K562 (cell line): ENCODE measurements around the gene KRT35. TPM values are rescaled to one million over a fixed set of nuclear protein-coding genes. Genes with fewer than 3 reads are reported as not detected.

Experiments used
- ATF4 ChIP-seq: fragments of 450-650 bp; formaldehyde crosslinking; IDR thresholded peaks from 2 replicates; pipeline ENCODE4 v1.4.0; 2022; ENCODE audit warnings: mild to moderate bottlenecking, moderate library complexity
- ATF6 ChIP-seq: sonication (generic); formaldehyde crosslinking; IDR thresholded peaks from 2 replicates; pipeline ENCODE4 v1.4.0; 2020; ENCODE audit warnings: mild to moderate bottlenecking, missing genetic modification reagents
- DPF2 ChIP-seq: fragments of 450-650 bp; IDR thresholded peaks from 2 replicates; pipeline ENCODE4 v1.6.1; 2016
- EP400 ChIP-seq: fragments of 450-650 bp; IDR thresholded peaks from 2 replicates; pipeline ENCODE4 v1.6.1; 2017; ENCODE audit warnings: antibody characterized with exemption, mild to moderate bottlenecking, moderate library complexity
- ESRRB ChIP-seq: fragments of 250-450 bp; sonication (Bioruptor Pico); IDR thresholded peaks from 2 replicates; pipeline ENCODE4 v1.5.0; 2020; ENCODE audit warnings: mild to moderate bottlenecking, moderate library complexity, borderline replicate concordance
- GATAD2B ChIP-seq: fragments of 450-650 bp; IDR thresholded peaks from 2 replicates; pipeline ENCODE4 v1.6.1; 2017; ENCODE audit warnings: mild to moderate bottlenecking, borderline replicate concordance
- HBP1 ChIP-seq: fragments of 450-650 bp; formaldehyde crosslinking; IDR thresholded peaks from 2 replicates; pipeline ENCODE4 v1.4.0; 2022; ENCODE audit warnings: missing genetic modification characterization
- HMGN3 ChIP-seq: IDR thresholded peaks from 2 replicates; pipeline ENCODE4 v1.6.1; 2011; ENCODE audit warnings: borderline replicate concordance, low read depth, mild to moderate bottlenecking, mixed read lengths, low read length; ENCODE audit not compliant: insufficient read length; ENCODE audit errors: extremely low read depth
- HSF4 ChIP-seq: fragments of 250-450 bp; sonication (Bioruptor Pico); IDR thresholded peaks from 2 replicates; pipeline ENCODE4 v2.1.2; 2022; ENCODE audit warnings: mild to moderate bottlenecking, moderate library complexity, borderline replicate concordance
- MTF1 ChIP-seq: fragments of 250-450 bp; sonication (Bioruptor Pico); IDR thresholded peaks from 2 replicates; pipeline ENCODE4 v1.9.0; 2021; ENCODE audit warnings: moderate library complexity, mild to moderate bottlenecking, inconsistent platforms, borderline replicate concordance
- NCOA2 ChIP-seq, 2 experiments: fragments of 450-650 bp; IDR thresholded peaks; 2 replicates each; pipeline ENCODE4 v1.6.1; 2018; ENCODE audit warnings: mild to moderate bottlenecking in 2 of 2, moderate library complexity in 1 of 2; ENCODE audit not compliant: partially characterized antibody in 2 of 2
- NEUROD1 ChIP-seq: fragments of 150-350 bp; IDR thresholded peaks from 2 replicates; pipeline ENCODE4 v1.6.1; 2014; ENCODE audit warnings: borderline replicate concordance, low read length, low read depth; ENCODE audit not compliant: partially characterized antibody
- NFXL1 ChIP-seq: fragments of 450-650 bp; formaldehyde crosslinking; IDR thresholded peaks from 2 replicates; pipeline ENCODE4 v1.4.0; 2021; ENCODE audit warnings: mild to moderate bottlenecking
- NONO ChIP-seq, 2 experiments: fragments of 200-400 bp in 1 of 2; fragments of 450-650 bp in 1 of 2; formaldehyde crosslinking in 1 of 2; IDR thresholded peaks; 2 replicates each; pipeline ENCODE4 v1.6.1; 2017; ENCODE audit warnings: low read depth in 2 of 2, mild to moderate bottlenecking in 2 of 2, moderate library complexity in 2 of 2, low read length in 1 of 2
- NR1H2 ChIP-seq: sonication (generic); formaldehyde crosslinking; IDR thresholded peaks from 2 replicates; pipeline ENCODE4 v1.4.0; 2020; ENCODE audit warnings: mild to moderate bottlenecking, missing genetic modification reagents
- PML ChIP-seq: IDR thresholded peaks from 2 replicates; pipeline ENCODE4 v1.6.1; 2012; ENCODE audit warnings: low read length, inconsistent platforms
- RBM17 ChIP-seq: fragments of 200-400 bp; formaldehyde crosslinking; IDR thresholded peaks from 2 replicates; pipeline ENCODE4 v1.6.1; 2017; ENCODE audit warnings: low read depth, mild to moderate bottlenecking, low read length, borderline replicate concordance
- SAP30 ChIP-seq: fragments of 200-600 bp; sonication (generic); IDR thresholded peaks from 2 replicates; pipeline ENCODE4 v1.6.1; 2012; ENCODE audit warnings: borderline replicate concordance, low read depth, mild to moderate bottlenecking, moderate library complexity, low read length, control low read depth, inconsistent platforms; ENCODE audit not compliant: insufficient read depth, poor library complexity, severe bottlenecking
- XRCC4 ChIP-seq: IDR thresholded peaks from one replicate; pipeline ENCODE4 v1.6.1; 2011; ENCODE audit not compliant: insufficient read depth, insufficient read length; ENCODE audit errors: extremely low read depth
- ZNF232 ChIP-seq: sonication (generic); formaldehyde crosslinking; IDR thresholded peaks from 2 replicates; pipeline ENCODE4 v1.8.0; 2022; ENCODE audit warnings: mild to moderate bottlenecking, missing genetic modification reagents
- ZNF324 ChIP-seq: fragments of 250-450 bp; sonication (Bioruptor Pico); IDR thresholded peaks from 2 replicates; pipeline ENCODE4 v1.4.0; 2020; ENCODE audit warnings: mild to moderate bottlenecking
- polyA plus RNA-seq, 8 experiments: library from polyadenylated mRNA; depleted of rRNA in 4 of 8; stranded (reverse) in 5 of 8; unstranded in 3 of 8; fragments of >200 nt; fragmentation: Nextera tagmentation in 2 of 8; fragmentation: Illumina TruSeq in 1 of 8; extraction: Ambion mirVana in 2 of 8; extraction: Trizol in 1 of 8; gene quantifications; 2 replicates each; pipeline versions ENCODE4 v1.2.1 to v1.2.3, GENCODE V29; 2011 to 2014; ENCODE audit warnings: inconsistent platforms in 1 of 8, missing spikeins in 1 of 8
- total RNA-seq, 7 experiments: library from RNA; depleted of rRNA in 6 of 7; stranded (reverse); fragments of >200 nt in 6 of 7; fragmentation: Illumina TruSeq in 2 of 7; extraction: Trizol in 2 of 7; gene quantifications; 2 replicates each; pipeline versions ENCODE4 v1.2.1 to v1.2.3, GENCODE V29; 2011 to 2021; ENCODE audit warnings: low replicate concordance in 1 of 7

The KRT35 gene
- total and polyA plus RNA-seq, 9 of the 15 experiments (the other 6 are each of a cell fraction or from before 2014, with no cell fraction given): not detected

- 0 out of 2 replicates have a peak, but pooled peaks have one; percentile 22 for TF ChIP-seq HBP1 (CRISPR knock-in tag)
- TF ChIP-seq SAP30: peak; percentile 7
- TF ChIP-seq HMGN3: peak; percentile 41
- TF ChIP-seq GATAD2B: no peak
- no peak for TF ChIP-seq ZNF324 (CRISPR knock-in tag)
- TF ChIP-seq EP400: no peak
- no peak for TF ChIP-seq ESRRB (CRISPR knock-in tag)
- no peak for TF ChIP-seq NFXL1 (CRISPR knock-in tag)
- no peak for TF ChIP-seq RBM17
- no peak for TF ChIP-seq NCOA2 (IDR thresholded peaks at IDR 0.05; ENCODE audit: partially characterized antibody in 2 of 2)
- no peak for TF ChIP-seq NEUROD1
- no peak for TF ChIP-seq HSF4 (CRISPR knock-in tag)
- no peak for TF ChIP-seq PML
- TF ChIP-seq ZNF232 (CRISPR knock-in tag): no peak
- TF ChIP-seq NR1H2: no peak
- TF ChIP-seq DPF2: no peak
- TF ChIP-seq NONO (IDR thresholded peaks at IDR 0.05; ENCODE audit: low read depth in 2 of 2, low read length in 1 of 2): no peak
- TF ChIP-seq XRCC4: no peak
- TF ChIP-seq MTF1: no peak
- TF ChIP-seq ATF4 (CRISPR knock-in tag): no peak
- 0 out of 2 replicates have a peak, but pooled peaks have one; percentile 35 for TF ChIP-seq ATF6 (CRISPR knock-in tag)
Observed at GRCh38 chr17:41527063-41528023, 46.4 kb upstream of the KRT35 start (continued).
